Vagina (tissue), 2 donors: Measurements from ENCODE around the gene LBH.

Experiments
- CTCF ChIP-seq, 3 experiments: fragments of 450-650 bp in 2 of 3; fragments of 200-600 bp in 1 of 3; sonication (generic) in 1 of 3; IDR thresholded peaks; one replicate each; pipeline ENCODE4 v1.5.1; 2017 to 2019; ENCODE audit warnings: antibody characterized with exemption in 3 of 3, mild to moderate bottlenecking in 2 of 3, moderate library complexity in 2 of 3
- POLR2A ChIP-seq, 2 donors: fragments of 450-650 bp; IDR thresholded peaks; one replicate each; pipeline ENCODE4 v1.6.1; 2017; ENCODE audit warnings: antibody characterized with exemption in 2 of 2, mild to moderate bottlenecking in 2 of 2, moderate library complexity in 2 of 2
- POLR2AphosphoS5 ChIP-seq, 2 donors: sonication (generic); formaldehyde crosslinking; IDR thresholded peaks; one replicate each; pipeline ENCODE4 v1.9.0; 2017; ENCODE audit warnings: antibody characterized with exemption in 2 of 2, mild to moderate bottlenecking in 2 of 2, low read depth in 1 of 2; ENCODE audit not compliant: insufficient read depth in 1 of 2

GRCh38 chr2:30269771-30270145 is 38.4 kb downstream of the LBH start:
- TF ChIP-seq CTCF (IDR thresholded peaks at IDR 0.05) (no peak), POLR2AphosphoS5 (IDR thresholded peaks at IDR 0.05; ENCODE audit: insufficient read depth in 1 of 2, low read depth in 1 of 2) (no peak), POLR2A (IDR thresholded peaks at IDR 0.05) (no peak)
